K562 (cell line): ENCODE results near the gene SHANK1. TPM values are rescaled to one million over a fixed set of nuclear protein-coding genes. Genes with fewer than 3 reads are reported as not detected.

Source experiments
- CAMTA2 ChIP-seq: fragments of 250-450 bp; sonication (Bioruptor Pico); conservative IDR thresholded peaks from 2 replicates; pipeline ENCODE4 v1.5.1; 2022
- CC2D1A ChIP-seq: fragments of 450-650 bp; IDR thresholded peaks from 2 replicates; pipeline ENCODE4 v1.6.1; 2017; ENCODE audit warnings: mild to moderate bottlenecking
- CCAR2 ChIP-seq: fragments of 200-400 bp; formaldehyde crosslinking; IDR thresholded peaks from 2 replicates; pipeline ENCODE4 v1.6.1; 2017; ENCODE audit warnings: mild to moderate bottlenecking, low read depth, low read length
- HNRNPH1 ChIP-seq: fragments of 200-400 bp; formaldehyde crosslinking; optimal IDR thresholded peaks from 2 replicates; pipeline ENCODE3; 2017; ENCODE audit warnings: low read depth, mild to moderate bottlenecking, low read length, moderate library complexity
- KAT7 ChIP-seq: sonication (generic); formaldehyde crosslinking; IDR thresholded peaks from 2 replicates; pipeline ENCODE4 v1.8.0; 2022; ENCODE audit warnings: missing genetic modification reagents, mild to moderate bottlenecking, borderline replicate concordance
- RAD21 ChIP-seq, 2 experiments: fragments of 250-450 bp in 1 of 2; fragments of 450-650 bp in 1 of 2; sonication (Bioruptor Pico) in 1 of 2; formaldehyde crosslinking in 1 of 2; IDR thresholded peaks in 1 of 2; conservative IDR thresholded peaks in 1 of 2; 2 replicates each; pipeline versions ENCODE4 v1.4.0 to v1.8.0; 2020 to 2022; ENCODE audit warnings: mild to moderate bottlenecking in 2 of 2, moderate library complexity in 1 of 2
- ZBED1 ChIP-seq: IDR thresholded peaks from 2 replicates; pipeline ENCODE4 v1.6.1; 2014
- ZKSCAN1 ChIP-seq: fragments of 150-350 bp; IDR thresholded peaks from 2 replicates; pipeline ENCODE4 v1.6.1; 2016; ENCODE audit warnings: low read depth, low read length
- ZNF174 ChIP-seq: fragments of 250-450 bp; sonication (Bioruptor Pico); IDR thresholded peaks from 2 replicates; pipeline ENCODE4 v1.4.0; 2020; ENCODE audit warnings: mild to moderate bottlenecking
- ZNF197 ChIP-seq: fragments of 200-800 bp; sonication (Bioruptor generic); IDR thresholded peaks from 2 replicates; pipeline ENCODE4 v1.6.1; 2016; ENCODE audit warnings: low read depth, missing genetic modification characterization, missing compliant biosample characterization
- ZNF217 ChIP-seq: sonication (generic); formaldehyde crosslinking; IDR thresholded peaks from 2 replicates; pipeline ENCODE4 v1.8.0; 2022; ENCODE audit warnings: mild to moderate bottlenecking, missing genetic modification reagents
- ZNF24 ChIP-seq: fragments of 450-650 bp; IDR thresholded peaks from 2 replicates; pipeline ENCODE4 v1.6.1; 2016
- ZNF79 ChIP-seq: fragments of 250-450 bp; sonication (Bioruptor Pico); IDR thresholded peaks from 2 replicates; pipeline ENCODE4 v1.4.0; 2020; ENCODE audit warnings: low read depth, mild to moderate bottlenecking, moderate library complexity
- polyA plus RNA-seq, 8 experiments: library from polyadenylated mRNA; depleted of rRNA in 4 of 8; stranded (reverse) in 5 of 8; unstranded in 3 of 8; fragments of >200 nt; fragmentation: Nextera tagmentation in 2 of 8; fragmentation: Illumina TruSeq in 1 of 8; extraction: Ambion mirVana in 2 of 8; extraction: Trizol in 1 of 8; gene quantifications; 2 replicates each; pipeline versions ENCODE4 v1.2.1 to v1.2.3, GENCODE V29; 2011 to 2014; ENCODE audit warnings: inconsistent platforms in 1 of 8, missing spikeins in 1 of 8
- total RNA-seq, 7 experiments: library from RNA; depleted of rRNA in 6 of 7; stranded (reverse); fragments of >200 nt in 6 of 7; fragmentation: Illumina TruSeq in 2 of 7; extraction: Trizol in 2 of 7; gene quantifications; 2 replicates each; pipeline versions ENCODE4 v1.2.1 to v1.2.3, GENCODE V29; 2011 to 2021; ENCODE audit warnings: low replicate concordance in 1 of 7
- TF ChIP-seq, protein P1 (sequence below), 2 experiments: fragments of 450-650 bp in 1 of 2; sonication (generic) in 1 of 2; formaldehyde crosslinking in 1 of 2; IDR thresholded peaks in 1 of 2; conservative IDR thresholded peaks in 1 of 2; 2 replicates each; pipeline versions ENCODE4 v1.6.1 to v1.8.1; 2016 to 2023; ENCODE audit warnings: mild to moderate bottlenecking in 2 of 2, moderate library complexity in 2 of 2, inconsistent platforms in 1 of 2, missing genetic modification reagents in 1 of 2
- TF ChIP-seq, protein P2 (sequence below): fragments of 200-800 bp; sonication (Bioruptor generic); IDR thresholded peaks from 2 replicates; pipeline ENCODE4 v1.6.1; 2017; ENCODE audit warnings: missing genetic modification characterization, missing compliant biosample characterization
- TF ChIP-seq, protein P3 (sequence below), 3 experiments: IDR thresholded peaks in 2 of 3; conservative IDR thresholded peaks in 1 of 3; 2 replicates each; pipeline ENCODE4 v1.5.1; 2011 to 2012; ENCODE audit warnings: low read length in 3 of 3, mild to moderate bottlenecking in 3 of 3, control low read depth in 2 of 3, improper control_type of control experiment in 1 of 3, inconsistent platforms in 1 of 3, low read depth in 1 of 3, mixed read lengths in 1 of 3, moderate library complexity in 1 of 3; ENCODE audit not compliant: insufficient read depth in 2 of 3
- TF ChIP-seq, protein P4 (sequence below), 3 experiments: fragments of 200-800 bp in 1 of 3; sonication (Bioruptor generic) in 1 of 3; sonication (generic) in 1 of 3; formaldehyde crosslinking in 1 of 3; IDR thresholded peaks; 2 replicates each; pipeline versions ENCODE4 v1.6.1 to v1.8.0; 2016 to 2022; ENCODE audit warnings: mild to moderate bottlenecking in 2 of 3, missing compliant biosample characterization in 2 of 3, missing genetic modification characterization in 2 of 3, missing genetic modification reagents in 1 of 3

SHANK1 gene
- total and polyA plus RNA-seq, 9 of the 15 experiments (the other 6 are each of a cell fraction or from before 2014, with no cell fraction given) = 0.33 to 1.3 (median 0.55) TPM; not detected in 2

DNA sequence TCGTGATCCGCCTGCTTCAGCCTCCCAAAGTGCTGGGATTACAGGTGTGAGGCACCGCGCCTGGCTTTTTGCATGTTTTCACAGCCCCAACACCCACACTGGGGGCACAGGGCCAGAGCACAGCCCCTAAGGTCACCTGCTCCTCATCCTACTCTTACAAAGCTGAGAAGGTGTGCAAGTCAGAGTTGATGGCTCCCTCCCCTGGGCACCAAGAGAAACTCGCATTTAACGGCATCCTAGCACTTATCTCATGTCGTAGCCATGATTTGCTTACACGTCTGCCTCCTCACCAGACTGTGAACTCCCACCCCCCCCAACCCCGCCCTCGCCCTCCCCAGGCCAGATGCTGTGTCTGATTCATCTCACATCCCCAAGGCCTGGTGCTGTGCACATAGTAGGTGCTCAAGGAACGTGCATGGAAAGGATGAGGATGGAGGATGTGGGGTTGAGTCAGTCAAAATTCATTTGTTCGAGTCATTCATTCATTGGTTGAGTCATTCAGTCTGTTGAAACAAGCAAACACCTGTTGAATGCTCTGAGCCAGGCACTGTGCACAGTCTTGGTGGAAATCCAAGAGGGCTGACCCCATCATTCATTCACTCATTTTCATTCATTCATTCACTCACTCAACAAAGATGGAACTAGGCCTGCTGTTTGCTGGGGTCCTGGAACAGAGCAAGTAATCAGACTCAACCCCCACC is 11.3 kb downstream of the SHANK1 start (continued):
- TF ChIP-seq KAT7 = no peak
- TF ChIP-seq, protein P1, sequence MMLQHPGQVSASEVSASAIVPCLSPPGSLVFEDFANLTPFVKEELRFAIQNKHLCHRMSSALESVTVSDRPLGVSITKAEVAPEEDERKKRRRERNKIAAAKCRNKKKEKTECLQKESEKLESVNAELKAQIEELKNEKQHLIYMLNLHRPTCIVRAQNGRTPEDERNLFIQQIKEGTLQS (IDR thresholded peaks at IDR 0.05) = peak; percentile 28; the same call in 1 of the 2 replicates
- TF ChIP-seq, protein P1 (CRISPR knock-in tag; conservative IDR thresholded peaks at IDR 0.05) = no peak
- TF ChIP-seq, protein P2, sequence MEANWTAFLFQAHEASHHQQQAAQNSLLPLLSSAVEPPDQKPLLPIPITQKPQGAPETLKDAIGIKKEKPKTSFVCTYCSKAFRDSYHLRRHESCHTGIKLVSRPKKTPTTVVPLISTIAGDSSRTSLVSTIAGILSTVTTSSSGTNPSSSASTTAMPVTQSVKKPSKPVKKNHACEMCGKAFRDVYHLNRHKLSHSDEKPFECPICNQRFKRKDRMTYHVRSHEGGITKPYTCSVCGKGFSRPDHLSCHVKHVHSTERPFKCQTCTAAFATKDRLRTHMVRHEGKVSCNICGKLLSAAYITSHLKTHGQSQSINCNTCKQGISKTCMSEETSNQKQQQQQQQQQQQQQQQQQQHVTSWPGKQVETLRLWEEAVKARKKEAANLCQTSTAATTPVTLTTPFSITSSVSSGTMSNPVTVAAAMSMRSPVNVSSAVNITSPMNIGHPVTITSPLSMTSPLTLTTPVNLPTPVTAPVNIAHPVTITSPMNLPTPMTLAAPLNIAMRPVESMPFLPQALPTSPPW (CRISPR knock-in tag) = peak; percentile 13; the same call in 1 of the 2 replicates
- TF ChIP-seq ZNF197 (CRISPR knock-in tag) = no peak
- TF ChIP-seq CAMTA2 = no peak
- TF ChIP-seq ZKSCAN1 = peak; percentile 93
- TF ChIP-seq, protein P3, sequence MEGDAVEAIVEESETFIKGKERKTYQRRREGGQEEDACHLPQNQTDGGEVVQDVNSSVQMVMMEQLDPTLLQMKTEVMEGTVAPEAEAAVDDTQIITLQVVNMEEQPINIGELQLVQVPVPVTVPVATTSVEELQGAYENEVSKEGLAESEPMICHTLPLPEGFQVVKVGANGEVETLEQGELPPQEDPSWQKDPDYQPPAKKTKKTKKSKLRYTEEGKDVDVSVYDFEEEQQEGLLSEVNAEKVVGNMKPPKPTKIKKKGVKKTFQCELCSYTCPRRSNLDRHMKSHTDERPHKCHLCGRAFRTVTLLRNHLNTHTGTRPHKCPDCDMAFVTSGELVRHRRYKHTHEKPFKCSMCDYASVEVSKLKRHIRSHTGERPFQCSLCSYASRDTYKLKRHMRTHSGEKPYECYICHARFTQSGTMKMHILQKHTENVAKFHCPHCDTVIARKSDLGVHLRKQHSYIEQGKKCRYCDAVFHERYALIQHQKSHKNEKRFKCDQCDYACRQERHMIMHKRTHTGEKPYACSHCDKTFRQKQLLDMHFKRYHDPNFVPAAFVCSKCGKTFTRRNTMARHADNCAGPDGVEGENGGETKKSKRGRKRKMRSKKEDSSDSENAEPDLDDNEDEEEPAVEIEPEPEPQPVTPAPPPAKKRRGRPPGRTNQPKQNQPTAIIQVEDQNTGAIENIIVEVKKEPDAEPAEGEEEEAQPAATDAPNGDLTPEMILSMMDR (IDR thresholded peaks at IDR 0.05 in 2 of 3, conservative IDR thresholded peaks at IDR 0.05 in 1 of 3; ENCODE audit: insufficient read depth in 2 of 3, low read depth in 1 of 3, low read length in 3 of 3) = peak in 2 of 3 experiments; percentile 17 to 35; a peak in 2 of 6 replicates
- peak; percentile 97 for TF ChIP-seq ZNF24
- TF ChIP-seq, protein P4, sequence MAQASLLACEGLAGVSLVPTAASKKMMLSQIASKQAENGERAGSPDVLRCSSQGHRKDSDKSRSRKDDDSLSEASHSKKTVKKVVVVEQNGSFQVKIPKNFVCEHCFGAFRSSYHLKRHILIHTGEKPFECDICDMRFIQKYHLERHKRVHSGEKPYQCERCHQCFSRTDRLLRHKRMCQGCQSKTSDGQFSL (CRISPR knock-in tag; IDR thresholded peaks at IDR 0.05) = peak; percentile 23; the same call in 1 of the 2 replicates
- TF ChIP-seq, protein P4 (tag; IDR thresholded peaks at IDR 0.05) = no peak
- TF ChIP-seq CC2D1A = no peak
- TF ChIP-seq ZNF217 (CRISPR knock-in tag) = no peak
- TF ChIP-seq ZNF79 (CRISPR knock-in tag) = no peak
- no peak for TF ChIP-seq ZNF174 (CRISPR knock-in tag)
- no peak for TF ChIP-seq CCAR2
- TF ChIP-seq HNRNPH1 = no peak
- 0 out of 4 replicates have a peak, but pooled peaks of 1 of the 2 experiments have one; percentile 20 for TF ChIP-seq RAD21 (CRISPR knock-in tag; conservative IDR thresholded peaks at IDR 0.05 in 1 of 2, IDR thresholded peaks at IDR 0.05 in 1 of 2)
- TF ChIP-seq ZBED1 = no peak
